Middle frontal gyrus (tissue), 1 donor: ENCODE measurements around the gene AGBL1.

Experiments used
- DNase-seq: peaks from one replicate; pipeline ENCODE4 v3.0.0-alpha.2; 2015; ENCODE audit warnings: low spot score; ENCODE audit errors: extremely low spot score

Gene AGBL1

DNA sequence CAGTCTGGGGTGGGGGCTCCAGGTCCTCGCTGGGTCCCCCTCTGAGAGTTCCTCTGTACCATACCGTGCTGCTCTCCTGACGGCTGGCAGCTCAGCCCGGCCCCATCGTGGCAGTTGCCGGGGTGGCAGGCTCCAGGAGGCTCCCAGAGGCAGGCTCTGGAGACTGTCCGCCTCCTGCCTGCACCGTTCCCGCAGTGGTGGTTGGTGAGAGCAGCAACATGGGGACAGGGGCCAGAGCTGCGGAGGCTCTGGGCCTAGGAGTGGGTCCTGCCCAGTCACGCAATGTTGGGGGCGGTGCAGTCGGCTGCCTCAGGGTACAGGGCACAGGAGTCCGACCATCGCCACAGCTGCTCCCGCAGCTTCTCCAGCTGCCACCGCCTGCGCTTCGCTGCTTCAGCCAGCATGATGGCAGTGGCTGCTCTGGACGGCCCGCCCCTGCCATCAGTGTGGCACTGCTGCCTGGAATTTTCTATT, 492.7 kb downstream of the AGBL1 start:
- no peak for DNase-seq

DNA sequence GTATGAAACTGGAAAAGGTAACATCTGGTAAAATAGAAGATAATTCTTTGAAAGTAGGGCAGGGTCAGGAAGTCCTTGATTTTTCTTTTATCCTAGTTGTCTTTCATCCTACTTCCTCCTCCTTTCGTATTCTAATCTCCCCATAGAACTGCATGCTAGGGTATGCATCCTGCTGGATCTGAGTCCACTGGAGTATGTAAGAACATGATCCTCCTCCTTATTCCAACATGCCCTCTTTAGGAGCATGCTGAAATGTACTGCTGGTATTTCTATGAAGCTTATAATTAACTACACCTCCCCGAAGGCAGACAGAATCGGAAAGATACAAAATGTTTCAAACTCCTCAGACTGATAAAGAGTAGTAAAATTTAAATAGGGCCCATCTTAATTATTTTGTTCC, 493.8 kb downstream of the AGBL1 start:
- DNase-seq, result no peak

DNA sequence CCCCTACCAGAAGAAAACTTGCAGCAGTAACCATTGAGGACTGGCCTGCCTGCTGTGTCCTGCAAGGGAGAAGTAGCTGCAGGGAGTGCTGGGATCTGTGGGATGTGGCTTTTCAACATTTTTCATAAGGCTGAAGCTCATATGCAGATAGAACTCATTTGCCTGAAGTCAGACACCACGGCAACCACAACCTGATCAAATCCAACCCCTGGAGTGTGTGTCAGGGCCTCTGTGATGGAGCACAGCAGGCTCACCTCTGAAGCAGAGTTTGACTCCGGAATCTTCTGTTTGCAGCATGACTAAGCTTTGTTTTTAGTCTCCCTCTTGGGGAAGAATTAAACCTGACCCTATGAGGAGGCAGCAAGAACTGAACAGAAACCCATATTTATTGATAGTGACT, 508.7 kb downstream of the AGBL1 start:
- DNase-seq, result no peak

DNA sequence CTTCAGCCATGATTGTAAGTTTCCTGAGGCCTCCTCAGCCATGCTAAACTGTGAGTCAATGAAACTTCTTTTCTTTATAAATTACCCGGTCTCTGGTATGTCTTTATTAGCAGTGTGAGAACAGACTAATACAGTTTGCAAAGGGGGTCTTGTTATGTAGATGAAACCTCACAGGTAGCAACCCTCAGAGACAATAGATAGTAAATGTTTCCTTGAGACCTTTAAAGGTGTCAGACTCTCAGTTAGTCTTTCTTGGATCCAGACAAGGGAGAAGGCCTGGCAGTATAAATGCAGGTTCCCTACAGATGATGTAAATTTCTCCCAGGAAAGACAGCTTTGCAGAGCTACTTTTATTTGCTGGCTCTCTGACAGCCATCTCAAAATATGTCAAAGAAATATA, 510.8 kb downstream of the AGBL1 start:
- no peak for DNase-seq

DNA sequence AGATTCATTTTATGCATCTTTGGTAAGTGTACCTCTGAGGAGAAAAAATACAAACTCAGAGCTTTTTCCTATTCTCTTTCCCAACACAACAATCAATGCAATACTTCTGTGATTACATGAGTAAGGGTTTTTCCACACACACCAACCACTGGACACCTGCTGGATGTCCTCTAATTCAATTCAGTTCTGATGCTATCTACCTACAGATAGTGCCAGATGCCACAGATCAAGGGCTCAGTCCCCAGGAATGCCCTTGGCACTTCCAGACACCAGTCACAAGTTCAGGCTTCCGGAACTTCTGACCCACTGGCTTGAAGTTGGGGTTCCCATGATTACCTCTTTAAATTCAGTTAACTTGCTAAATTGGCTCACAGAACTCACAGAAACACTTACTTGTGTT, 511.5 kb downstream of the AGBL1 start:
- DNase-seq, result no peak

DNA sequence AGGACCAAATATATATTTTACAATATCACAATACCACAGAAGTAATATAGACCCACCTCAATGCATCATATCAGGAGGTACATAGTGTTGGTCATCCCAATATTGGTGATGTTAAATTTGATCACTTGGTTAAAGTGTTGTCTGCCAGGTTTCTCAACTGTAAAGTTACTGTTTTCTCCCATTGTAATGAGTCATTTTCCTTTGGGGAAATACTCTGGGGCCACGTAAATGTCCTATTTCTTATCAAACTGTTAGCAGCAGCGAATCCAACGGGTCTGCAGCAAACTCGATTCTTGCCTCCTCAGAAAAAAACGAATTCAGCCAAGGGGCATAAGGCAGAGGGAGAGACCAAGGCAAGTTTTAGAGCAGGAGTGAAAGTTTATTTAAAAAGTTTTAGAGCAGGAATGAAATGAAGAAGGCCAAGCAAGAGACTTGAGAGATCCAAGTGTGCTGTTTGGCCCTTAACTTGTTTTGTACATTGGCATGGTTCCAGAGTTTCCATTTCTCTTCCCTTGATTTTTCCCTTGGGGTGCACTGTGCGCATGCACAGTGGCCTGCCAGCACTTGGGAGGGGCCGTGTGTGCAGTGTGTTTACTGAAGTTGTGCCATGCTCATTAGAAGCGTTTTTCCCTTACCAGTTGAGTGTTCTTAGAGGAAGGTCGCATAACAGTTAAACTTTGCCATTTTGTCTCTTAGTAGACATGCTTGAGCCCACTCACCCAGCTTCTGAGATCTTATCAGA, 512.5 kb downstream of the AGBL1 start:
- no peak for DNase-seq

DNA sequence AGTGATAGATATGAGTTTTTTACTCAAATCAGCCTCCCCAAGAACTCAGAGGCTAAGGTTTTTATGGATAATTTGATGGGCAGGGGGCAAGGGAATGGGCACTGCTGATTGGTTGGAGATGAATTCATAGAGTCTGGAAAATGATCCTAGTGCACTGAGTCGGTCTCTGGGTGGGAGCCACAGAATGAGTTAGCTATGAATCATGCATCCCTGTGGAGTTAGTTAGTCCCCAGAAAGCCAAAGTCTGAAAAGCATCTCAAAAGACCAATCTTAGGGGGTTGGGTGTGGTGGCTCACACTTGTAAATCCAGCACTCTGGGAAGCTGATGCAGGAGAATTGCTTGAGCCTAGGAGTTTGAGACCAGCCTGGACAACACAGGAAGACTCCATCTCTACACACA, 516.1 kb downstream of the AGBL1 start:
- no peak for DNase-seq

DNA sequence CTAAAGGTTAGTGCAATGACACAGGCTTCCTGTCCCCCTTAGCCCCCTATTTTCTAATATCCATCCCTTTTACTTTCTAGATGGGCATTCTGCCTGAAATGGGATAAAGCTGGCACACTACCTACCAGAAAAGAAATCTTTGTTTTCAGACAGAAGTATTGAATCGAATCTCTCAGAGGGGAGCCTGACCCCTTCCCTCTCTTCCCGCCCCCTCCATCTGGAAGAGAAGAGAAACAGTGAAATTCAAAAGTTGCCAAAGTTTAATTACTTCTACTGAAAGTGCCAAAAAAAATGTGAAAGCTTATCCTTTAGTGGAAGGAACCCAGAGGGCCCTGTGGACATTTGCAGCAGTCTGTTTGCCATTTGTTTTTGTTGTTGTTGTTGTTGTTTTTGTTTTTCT, 523.8 kb downstream of the AGBL1 start:
- no peak for DNase-seq

DNA sequence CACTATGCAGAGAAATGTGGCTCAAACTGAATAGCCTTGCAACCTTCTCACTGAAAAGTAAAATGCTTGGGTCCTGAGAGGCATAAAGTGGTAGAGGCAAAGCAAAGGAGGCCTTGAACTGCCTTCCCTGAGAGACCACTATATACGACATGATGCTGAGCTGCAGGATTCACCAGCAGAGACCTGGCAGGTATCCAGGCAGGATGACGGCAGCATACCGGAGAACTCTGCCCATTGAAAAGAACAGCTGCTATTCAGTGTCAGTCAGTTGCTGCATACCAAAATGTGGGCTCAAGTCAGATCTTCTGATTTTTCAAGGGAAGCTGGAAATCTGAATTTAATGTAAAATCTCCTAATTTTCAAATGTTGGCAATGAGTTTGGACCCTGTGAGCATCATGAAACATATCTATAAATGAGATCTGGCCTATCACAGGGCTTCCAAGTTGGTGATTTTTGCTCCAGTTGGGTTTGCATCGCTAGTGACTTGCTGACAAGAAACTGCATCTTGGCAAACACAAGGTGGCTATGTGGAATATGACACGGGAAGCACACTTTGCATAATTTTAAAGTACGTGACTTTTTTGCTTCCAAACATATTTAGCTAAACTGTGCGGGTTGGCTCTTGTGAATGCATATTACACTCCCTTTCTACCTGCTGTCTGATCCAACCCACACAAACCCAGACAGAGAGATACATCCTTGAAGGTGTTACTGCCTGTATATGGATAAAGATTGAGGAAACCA, 529.0 kb downstream of the AGBL1 start:
- DNase-seq, result no peak

DNA sequence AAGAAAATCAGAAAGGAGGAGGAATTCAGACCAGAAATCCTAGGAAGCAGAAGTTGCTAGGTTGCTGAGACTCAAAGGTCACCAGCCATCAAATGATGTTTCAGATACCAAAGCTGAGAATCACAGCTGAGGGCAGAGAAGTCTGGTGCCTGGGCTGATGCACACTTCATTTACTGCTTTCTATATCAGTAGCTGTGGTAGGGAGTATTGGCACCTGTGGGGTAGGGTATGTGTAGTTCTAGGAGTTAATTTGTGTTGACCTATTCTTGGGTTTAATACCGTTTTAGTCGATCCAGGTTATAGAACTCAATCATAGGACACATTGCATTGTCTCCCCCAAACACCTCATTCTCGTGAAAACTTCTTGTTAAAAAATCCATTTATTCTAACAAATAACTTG, 529.6 kb downstream of the AGBL1 start:
- no peak for DNase-seq

DNA sequence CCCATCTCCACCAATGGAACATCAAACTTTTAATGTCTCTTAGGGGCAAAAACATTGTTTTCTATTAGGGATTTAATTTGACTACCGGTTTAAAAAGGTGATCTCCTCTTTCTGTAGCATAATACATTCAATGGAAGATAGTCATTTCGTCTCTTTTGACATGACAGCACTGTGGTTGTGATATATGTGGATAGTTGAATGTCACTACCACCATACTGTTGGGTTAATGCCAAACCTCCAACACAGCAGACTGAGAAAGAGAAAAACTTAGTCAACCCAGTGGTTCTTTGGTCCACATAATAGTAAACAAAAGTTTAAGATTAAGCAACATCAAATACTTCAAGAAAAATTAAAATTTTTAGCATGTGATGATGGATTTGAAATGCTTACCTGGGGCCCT, 530.4 kb downstream of the AGBL1 start:
- no peak for DNase-seq

DNA sequence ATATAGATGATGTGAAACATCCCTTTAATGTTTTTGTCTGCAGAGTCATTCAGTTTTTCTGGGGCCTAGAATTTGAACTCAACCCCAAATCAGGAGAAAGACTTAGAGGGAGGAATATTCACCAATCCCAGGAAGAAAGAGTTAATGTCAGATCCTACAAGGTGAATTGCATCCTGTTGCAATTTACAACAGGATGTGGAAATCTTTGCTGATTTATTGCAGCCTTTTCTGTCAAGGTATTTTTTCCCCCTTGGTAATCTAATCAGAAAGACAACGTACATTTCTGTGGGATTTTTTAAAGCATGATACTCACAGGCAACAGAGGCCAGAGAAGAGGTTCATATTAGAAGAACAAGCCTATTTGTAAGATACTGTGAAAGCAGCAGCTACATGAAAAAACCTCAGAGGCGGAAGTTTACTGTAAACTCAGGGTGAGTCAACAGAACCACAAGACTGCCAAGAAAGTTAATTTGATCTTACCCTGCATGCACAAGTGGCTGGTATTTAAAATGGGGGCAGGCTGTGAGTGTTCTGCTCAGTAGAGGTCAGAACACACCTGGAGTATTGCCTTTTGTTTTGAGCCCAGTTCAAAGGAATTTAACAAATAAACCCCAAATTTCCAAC, 531.9 kb downstream of the AGBL1 start:
- DNase-seq, result no peak

DNA sequence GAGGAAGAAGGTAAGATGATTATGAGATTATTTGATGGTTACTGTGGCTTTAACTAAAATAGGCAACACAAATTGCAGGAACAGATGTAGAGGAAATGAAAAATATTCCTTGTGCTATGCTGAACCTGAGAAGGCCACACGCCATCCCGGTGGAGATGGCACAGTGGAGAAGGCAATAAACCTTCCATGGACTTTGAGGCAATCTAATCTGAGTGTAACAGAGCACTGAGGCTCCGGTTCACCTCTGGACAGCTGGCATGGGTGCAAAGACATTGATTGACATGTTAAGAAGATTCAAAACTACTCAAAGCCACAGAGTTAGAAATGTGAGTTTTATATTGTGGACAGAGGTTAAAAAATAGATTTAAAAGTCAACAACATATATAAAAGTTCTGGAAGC, 535.7 kb downstream of the AGBL1 start:
- DNase-seq, result no peak

DNA sequence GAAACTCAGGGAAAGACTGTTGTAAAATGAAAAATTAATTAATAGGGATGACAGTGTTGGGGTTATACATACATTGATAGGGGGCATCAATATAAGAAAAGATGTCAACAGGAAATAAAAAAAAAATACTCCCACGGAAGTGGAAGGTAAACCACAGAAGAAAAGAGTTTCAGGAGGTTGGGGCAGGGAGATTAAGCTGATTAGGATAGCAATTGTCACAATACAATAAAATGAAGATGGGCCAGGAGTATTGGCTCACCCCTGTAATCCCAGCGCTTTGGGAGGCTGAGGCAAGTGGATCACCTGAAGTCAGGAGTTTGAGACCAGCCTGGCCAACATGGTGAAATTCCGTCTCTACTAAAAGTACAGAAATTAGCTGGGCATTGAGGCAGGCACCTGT, 536.1 kb downstream of the AGBL1 start:
- no peak for DNase-seq

DNA sequence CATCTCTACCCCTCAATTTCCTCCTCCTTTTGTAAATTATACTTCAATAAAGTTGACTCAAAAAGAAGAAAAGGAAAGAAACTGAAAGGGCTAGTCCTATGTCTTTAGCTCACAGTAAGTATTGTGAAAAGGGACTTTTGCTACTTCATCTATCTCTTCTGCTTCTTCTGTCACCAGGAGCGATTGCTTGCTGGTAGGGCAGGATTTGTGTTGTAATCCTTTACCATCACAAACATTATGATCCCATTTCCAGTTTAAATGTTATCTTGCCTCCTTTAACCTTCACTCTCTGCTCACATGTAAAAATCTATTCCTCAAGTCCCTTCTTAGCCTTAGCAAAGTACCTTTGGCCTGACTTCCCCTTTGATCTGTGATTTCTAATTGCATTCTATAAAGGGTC, 537.1 kb downstream of the AGBL1 start:
- no peak for DNase-seq

DNA sequence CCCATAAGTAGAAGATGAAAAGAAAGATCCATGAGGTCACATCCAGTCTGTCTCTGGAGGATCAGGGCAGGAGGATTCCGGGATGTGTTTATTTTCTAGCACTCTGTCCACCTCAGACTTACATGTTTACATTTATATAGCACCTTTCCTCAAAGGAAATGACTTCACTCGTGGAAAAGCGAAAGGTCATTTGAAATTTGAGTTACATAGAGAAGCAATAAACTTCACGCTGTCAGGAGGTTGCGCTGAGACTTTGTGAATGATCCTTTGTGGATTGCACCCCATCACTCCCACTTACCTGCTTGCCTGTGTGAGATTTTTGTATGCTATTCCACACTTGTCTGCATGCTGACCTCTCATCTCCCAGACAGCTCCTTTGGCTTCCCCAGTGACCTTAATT, 540.5 kb downstream of the AGBL1 start:
- DNase-seq, result no peak

DNA sequence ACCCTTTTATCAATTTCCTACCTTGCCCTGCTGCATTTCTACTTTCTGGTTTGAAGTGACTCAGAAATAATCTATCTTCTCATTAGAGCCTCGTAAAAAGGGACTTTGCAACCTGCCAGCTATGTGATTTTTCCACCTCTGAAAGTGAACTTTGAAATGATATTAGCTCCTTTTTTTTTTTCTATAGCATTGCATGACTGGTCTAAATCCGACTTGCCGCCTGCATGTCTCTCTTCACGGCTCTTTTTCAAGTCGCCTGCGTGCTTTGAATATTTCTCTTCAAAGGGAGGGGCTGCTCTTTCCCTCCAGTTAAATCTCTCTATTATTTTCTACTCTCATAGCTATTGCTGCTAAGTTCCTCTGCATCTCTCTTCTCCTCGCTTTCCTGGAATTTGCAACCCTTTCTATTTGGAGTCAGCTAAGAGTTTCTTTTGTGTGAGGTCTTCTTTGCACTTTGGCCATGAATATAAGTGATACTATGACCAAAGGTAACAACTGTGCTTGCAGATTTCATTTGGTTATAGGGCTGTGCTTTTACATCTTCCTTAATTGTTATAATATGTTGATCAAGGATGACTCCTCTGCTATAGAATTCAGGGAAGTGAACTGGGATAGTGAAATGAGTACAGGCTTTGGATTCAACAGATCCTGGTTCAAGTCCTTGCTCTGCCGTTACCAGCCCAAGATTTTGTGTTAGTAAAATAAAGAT, 541.1 kb downstream of the AGBL1 start:
- no peak for DNase-seq

DNA sequence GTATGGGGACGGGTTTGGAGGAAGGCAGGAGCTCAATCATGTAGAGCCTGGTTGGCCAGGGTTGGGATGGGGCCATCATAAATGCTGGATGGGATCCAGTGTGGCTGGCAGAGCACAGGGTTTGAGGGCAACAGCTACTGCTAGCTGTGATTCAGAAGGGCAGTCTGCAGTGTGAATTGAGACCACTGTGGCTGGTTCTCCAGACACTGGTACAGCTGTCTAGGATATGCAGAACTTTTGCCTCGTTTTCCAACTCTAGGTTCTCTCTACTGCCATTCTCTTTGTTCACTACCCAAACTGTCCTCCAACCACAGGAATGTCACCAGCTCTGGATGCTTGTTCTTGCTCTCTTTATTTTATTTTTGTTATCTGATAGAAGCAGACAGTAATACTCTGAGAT, 543.6 kb downstream of the AGBL1 start:
- DNase-seq, result no peak

DNA sequence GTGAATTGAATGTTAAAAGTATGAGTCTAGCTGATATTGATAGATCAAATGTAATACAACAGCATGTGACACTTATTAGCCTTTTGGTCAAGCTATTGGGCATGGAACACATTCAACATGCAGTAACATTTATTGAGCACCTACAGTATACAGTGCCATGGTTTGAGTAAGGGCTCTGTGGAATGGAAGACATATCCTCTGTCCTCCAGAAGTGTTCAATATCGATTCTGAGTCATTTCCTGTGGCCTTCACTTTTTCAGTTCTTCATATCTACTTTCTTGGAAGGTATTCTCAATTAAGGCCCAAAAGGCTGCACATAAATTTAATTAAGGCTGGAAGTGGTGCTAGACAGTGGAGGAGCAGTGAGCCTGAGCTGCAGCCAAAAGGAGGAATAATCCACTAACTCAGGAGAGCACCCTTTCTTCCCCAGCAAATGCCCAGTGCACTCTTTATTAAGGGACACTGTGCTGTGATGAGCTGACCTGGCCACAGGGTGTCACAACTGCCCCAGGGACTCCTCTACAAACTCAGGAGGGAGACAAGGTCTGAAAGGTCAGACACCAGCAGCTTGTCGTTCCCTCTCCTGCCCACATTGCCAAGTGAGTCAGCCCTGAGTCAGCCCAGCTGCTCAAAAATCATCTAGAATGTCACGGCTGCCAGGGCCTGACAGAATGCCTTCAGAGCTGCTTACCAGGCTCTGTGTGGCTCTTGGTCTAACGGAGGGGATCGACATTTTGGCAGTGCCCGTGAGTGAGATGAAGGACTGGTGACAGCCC, 544.8 kb downstream of the AGBL1 start:
- no peak for DNase-seq

DNA sequence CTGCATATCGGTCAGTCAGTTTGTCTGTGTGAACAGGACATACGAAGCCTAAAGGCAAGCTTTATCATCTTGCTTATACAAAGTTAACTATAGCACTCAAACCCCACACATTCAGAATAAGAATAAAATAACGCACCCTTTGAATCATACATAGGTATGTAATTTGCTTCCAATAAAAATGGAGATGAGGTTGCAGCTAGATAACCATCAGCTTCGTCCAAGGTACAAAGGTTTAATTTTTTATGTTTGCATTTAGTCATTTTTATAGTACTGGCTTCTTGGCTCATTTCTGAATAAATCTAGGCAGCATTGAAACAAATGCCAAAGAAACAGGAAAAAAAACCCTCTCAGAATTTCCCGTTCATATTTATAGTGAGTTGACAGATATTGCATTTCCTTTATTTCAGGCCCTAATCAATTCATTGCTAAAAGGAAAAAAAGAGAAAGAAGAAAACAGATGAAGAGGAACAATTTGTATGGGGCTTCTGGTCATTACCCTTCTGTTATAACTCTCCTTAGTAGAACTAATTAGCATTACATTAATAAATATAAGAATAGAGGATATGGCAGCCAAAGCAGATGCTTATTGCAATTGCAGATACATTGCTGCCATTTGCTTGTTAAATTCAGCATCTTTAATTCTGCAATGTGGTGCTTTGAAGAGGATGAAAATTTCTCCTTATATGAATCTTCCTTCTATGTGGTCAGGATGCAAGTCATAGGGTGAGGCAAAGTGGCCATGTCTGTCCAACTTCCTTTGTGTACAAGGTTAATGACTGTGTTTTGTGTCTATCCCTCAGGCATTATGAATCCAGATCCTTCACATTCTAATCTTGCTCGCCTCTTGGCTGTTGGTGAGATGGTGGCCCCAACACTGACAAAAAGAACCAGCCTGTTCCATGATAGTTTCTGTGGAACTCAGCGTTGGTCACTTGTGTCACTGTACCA, 550.0 kb downstream of the AGBL1 start:
- DNase-seq, result no peak
